ENCODE data around the gene BICRA.
A peak's percentile ranks its signal among the peaks of the same experiment; 100 is the strongest.

DNA sequence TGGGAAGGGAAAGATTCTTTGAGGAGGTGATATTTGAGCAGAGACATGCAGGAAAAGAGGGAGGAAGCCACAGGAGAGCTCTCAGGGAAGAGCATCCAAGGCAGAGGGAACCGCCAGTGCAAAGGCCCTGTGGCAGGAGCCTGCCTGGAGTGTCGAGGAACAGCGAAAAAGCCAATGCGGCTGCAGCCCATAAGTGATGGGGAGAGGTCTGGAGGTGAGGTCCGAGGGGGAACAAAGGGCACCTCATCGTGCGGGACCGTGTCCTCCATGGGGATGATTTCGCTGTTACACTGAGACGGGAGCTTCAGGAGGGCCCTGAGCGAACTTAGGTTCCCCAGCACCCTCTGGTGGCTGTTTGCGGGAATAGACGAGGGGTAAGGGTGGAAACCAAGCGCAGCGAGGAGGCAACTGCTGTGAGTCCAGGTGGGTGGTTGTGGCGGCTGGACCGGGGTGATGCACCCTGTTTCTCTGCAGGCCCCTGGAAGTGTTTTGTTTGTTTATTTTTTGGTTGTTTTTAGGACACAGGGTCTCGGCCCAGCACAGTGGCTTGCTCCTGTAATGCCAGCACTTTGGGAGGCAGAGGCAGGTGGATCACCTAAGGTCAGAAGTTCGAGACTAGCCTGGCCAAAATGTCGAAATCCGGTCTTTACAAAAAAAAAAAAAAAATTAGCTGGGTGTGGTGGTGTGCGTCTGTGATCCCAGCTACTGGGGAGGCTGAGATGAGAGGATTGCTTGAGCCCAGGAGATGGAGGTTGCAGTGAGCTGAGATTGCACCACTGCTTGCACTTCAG is 98.4 kb downstream of the BICRA start:
- TF ChIP-seq CTCF (IDR thresholded peaks at IDR 0.05; ENCODE audit: low read length) (peak; percentile 83), EZH2 (IDR thresholded peaks at IDR 0.05; ENCODE audit: borderline replicate concordance, low read length) (no peak)
